Mesendoderm (in vitro differentiated cells): Measurements from ENCODE around the gene SGTA. TPM values are rescaled to one million over a fixed set of nuclear protein-coding genes. Genes with fewer than 3 reads are reported as not detected.

Experiments
- DNase-seq: peaks from one replicate; pipeline ENCODE4 v3.0.0; 2013
- H2AK5ac ChIP-seq: 2 replicates; pipeline ENCODE4 v1.6.1; 2013; ENCODE audit warnings: low read length, inconsistent platforms
- H2BK120ac ChIP-seq: 2 replicates; pipeline ENCODE4 v1.6.1; 2013; ENCODE audit warnings: low read depth, mild to moderate bottlenecking, low read length, moderate library complexity, mixed read lengths
- H2BK15ac ChIP-seq: replicated peaks from 2 replicates; pipeline ENCODE4 v1.6.1; 2013; ENCODE audit warnings: low read depth, mild to moderate bottlenecking, moderate library complexity
- H2BK5ac ChIP-seq: 2 replicates; pipeline ENCODE4 v1.6.1; 2013; ENCODE audit warnings: low read length, inconsistent platforms
- H3K18ac ChIP-seq: 2 replicates; pipeline ENCODE4 v1.6.1; 2013; ENCODE audit warnings: mild to moderate bottlenecking, low read length, mixed read lengths
- H3K23ac ChIP-seq: one replicate; pipeline ENCODE4 v1.6.1; 2013; ENCODE audit warnings: low read length
- H3K27ac ChIP-seq: 2 replicates; pipeline ENCODE4 v1.5.1; 2013; ENCODE audit warnings: low read depth, mild to moderate bottlenecking, inconsistent platforms, low read length, moderate library complexity
- H3K27me3 ChIP-seq: 2 replicates; pipeline ENCODE4 v1.6.1; 2013; ENCODE audit warnings: low read length, control low read depth, mild to moderate bottlenecking, inconsistent platforms; ENCODE audit not compliant: insufficient read depth, poor library complexity
- H3K36me3 ChIP-seq: 2 replicates; pipeline ENCODE4 v1.6.1; 2013; ENCODE audit warnings: low read length, inconsistent platforms; ENCODE audit not compliant: control insufficient read depth, insufficient read depth
- H3K4ac ChIP-seq: one replicate; pipeline ENCODE4 v1.6.1; 2013; ENCODE audit warnings: low read depth, mild to moderate bottlenecking, low read length, moderate library complexity
- H3K4me1 ChIP-seq: 2 replicates; pipeline ENCODE4 v1.6.1; 2013; ENCODE audit warnings: low read depth, low read length, inconsistent platforms; ENCODE audit not compliant: control insufficient read depth
- H3K4me2 ChIP-seq: 2 replicates; pipeline ENCODE4 v1.6.1; 2013; ENCODE audit warnings: low read length
- H3K4me3 ChIP-seq: 2 replicates; pipeline ENCODE4 v1.5.1; 2013; ENCODE audit warnings: mild to moderate bottlenecking, low read length
- H3K56ac ChIP-seq: one replicate; pipeline ENCODE4 v1.6.1; 2013; ENCODE audit warnings: low read length
- H3K79me1 ChIP-seq: 2 replicates; pipeline ENCODE4 v1.6.1; 2013; ENCODE audit warnings: low read length, inconsistent platforms
- H3K79me2 ChIP-seq: 2 replicates; pipeline ENCODE4 v1.6.1; 2013; ENCODE audit warnings: mild to moderate bottlenecking, low read length; ENCODE audit not compliant: control insufficient read depth, insufficient read depth
- H3K9ac ChIP-seq: 2 replicates; pipeline ENCODE4 v1.6.1; 2013; ENCODE audit warnings: low read length, inconsistent platforms
- H4K5ac ChIP-seq: one replicate; pipeline ENCODE4 v1.6.1; 2013; ENCODE audit warnings: low read length
- H4K8ac ChIP-seq: one replicate; pipeline ENCODE4 v1.6.1; 2013; ENCODE audit warnings: low read depth, mild to moderate bottlenecking, control low read depth, low read length, moderate library complexity
- WGBS: extraction: QIAGEN DNeasy Blood & Tissue Kit; methylation state at CpG from one replicate; pipeline ENCODE4 v1.1.7; 2013; ENCODE audit warnings: low lambda C conversion rate, missing lambda C conversion rate; ENCODE audit not compliant: insufficient coverage; ENCODE audit errors: extremely low coverage; 5-methylcytosine and 5-hydroxymethylcytosine counted together
- polyA plus RNA-seq, 2 experiments: library from polyadenylated mRNA; stranded (reverse); fragments of 200-250 nt; gene quantifications; one replicate each; pipeline ENCODE4 v1.2.3, GENCODE V29; 2013

The SGTA gene
- 86.5 TPM for polyA plus RNA-seq (2013, experiment 1 of 2)
- 85.9 TPM for polyA plus RNA-seq (2013, experiment 2 of 2)

- Histone ChIP-seq H3K27ac (no peak within 1 kb of the TSS), H3K56ac (peak within 1 kb of the TSS; percentile 94)
Measured at GRCh38 chr19:2782936-2783780, at the start of gene SGTA. Gene SGTA (minus strand): TSS chr19:2783273. CDS start chr19:2769068, 14,205 bp downstream.

GRCh38 chr19:2827840-2828489 lies 44.9 kb upstream of the SGTA start:
- Histone ChIP-seq H3K4me2 (no peak overlapping the region), H2BK120ac (no peak overlapping the region), H3K23ac (no peak overlapping the region), H3K79me2 (no peaks in the 10 kb centered on the region), H3K79me1 (no peaks in the 10 kb centered on the region), H4K5ac (no peak overlapping the region), H3K18ac (no peak overlapping the region), H3K27ac (no peak overlapping the region), H3K4me3 (no peak overlapping the region), H2BK5ac (no peak overlapping the region), H3K27me3 (no peaks in the 10 kb centered on the region), H3K4ac (no peak overlapping the region), H4K8ac (no peak overlapping the region), H3K4me1 (no peaks in the 10 kb centered on the region), H3K36me3 (peaks cover 1% of the 10 kb centered on the region), H3K9ac (no peak overlapping the region), H2AK5ac (no peak overlapping the region), H2BK15ac (no peak overlapping the region), H3K56ac (no peak overlapping the region)
- whole genome bisulfite sequencing: no CpG with 5 or more reads among the region's 13 CpGs
- DNase-seq: no peak

More at GRCh38 chr19:2782936-2783780, at the start of gene SGTA:
- H3K79me2 ChIP-seq: peaks cover 72% of the 10 kb centered on the region
- no peak within 1 kb of the TSS for H2BK120ac ChIP-seq
- peak within 1 kb of the TSS; percentile 72 for H3K4ac ChIP-seq
- peaks cover 9% of the 10 kb centered on the region for H3K79me1 ChIP-seq
- peak within 1 kb of the TSS; percentile 84 for H3K9ac ChIP-seq
- H2AK5ac ChIP-seq: no peak within 1 kb of the TSS
- H3K4me3 ChIP-seq: peak within 1 kb of the TSS; percentile 86
- no CpG with 5 or more reads among the region's 68 CpGs for WGBS
- peak; percentile 100 for DNase-seq
- H3K23ac ChIP-seq: no peak within 1 kb of the TSS
- H3K4me2 ChIP-seq: peak within 1 kb of the TSS; percentile 64
- no peak within 1 kb of the TSS for H4K8ac ChIP-seq
- no peak within 1 kb of the TSS for H2BK15ac ChIP-seq
- H3K4me1 ChIP-seq: peaks cover 2% of the 10 kb centered on the region
- peak within 1 kb of the TSS; percentile 77 for H3K18ac ChIP-seq
- peak within 1 kb of the TSS; percentile 8 for H4K5ac ChIP-seq
- no peak within 1 kb of the TSS for H2BK5ac ChIP-seq
- H3K27me3 ChIP-seq: no peaks in the 10 kb centered on the region
- H3K36me3 ChIP-seq: no peaks in the 10 kb centered on the region

GRCh38 chr19:2827022-2827421 lies 43.9 kb upstream of the SGTA start:
- H4K8ac ChIP-seq: no peak overlapping the region
- no peaks in the 10 kb centered on the region for H3K79me1 ChIP-seq
- no peak overlapping the region for H2BK5ac ChIP-seq
- H3K36me3 ChIP-seq: no peaks in the 10 kb centered on the region
- no peaks in the 10 kb centered on the region for H3K27me3 ChIP-seq
- H3K4me1 ChIP-seq: no peaks in the 10 kb centered on the region
- H2BK120ac ChIP-seq: no peak overlapping the region
- H3K18ac ChIP-seq: no peak overlapping the region
- H3K23ac ChIP-seq: no peak overlapping the region
- no peak overlapping the region for H2BK15ac ChIP-seq
- H3K4ac ChIP-seq: no peak overlapping the region
- WGBS: no CpG with 5 or more reads among the region's 2 CpGs
- DNase-seq: no peak
- no peaks in the 10 kb centered on the region for H3K79me2 ChIP-seq
- H3K4me3 ChIP-seq: no peak overlapping the region
- H3K27ac ChIP-seq: no peak overlapping the region
- H4K5ac ChIP-seq: no peak overlapping the region
- no peak overlapping the region for H3K9ac ChIP-seq
- no peak overlapping the region for H2AK5ac ChIP-seq
- H3K4me2 ChIP-seq: no peak overlapping the region
- H3K56ac ChIP-seq: no peak overlapping the region

- Histone ChIP-seq H2AK5ac (no peak overlapping the region), H3K23ac (no peak overlapping the region), H3K79me1 (no peaks in the 10 kb centered on the region), H2BK5ac (no peak overlapping the region), H3K4me3 (no peak overlapping the region), H3K27ac (no peak overlapping the region), H3K18ac (no peak overlapping the region), H4K5ac (no peak overlapping the region), H3K79me2 (no peaks in the 10 kb centered on the region), H2BK120ac (no peak overlapping the region), H3K4me2 (no peak overlapping the region), H3K36me3 (no peaks in the 10 kb centered on the region), H3K4me1 (no peaks in the 10 kb centered on the region), H3K27me3 (no peaks in the 10 kb centered on the region), H3K9ac (no peak overlapping the region), H4K8ac (no peak overlapping the region), H3K4ac (no peak overlapping the region), H2BK15ac (no peak overlapping the region), H3K56ac (no peak overlapping the region)
- no CpG with 5 or more reads among the region's 8 CpGs for WGBS
- no peak for DNase-seq
Measured at GRCh38 chr19:2824129-2824528, 41.1 kb upstream of the SGTA start.

- Histone ChIP-seq H3K4me3 (no peak overlapping the region), H3K27ac (no peak overlapping the region), H4K5ac (no peak overlapping the region), H3K9ac (no peak overlapping the region), H3K4ac (no peak overlapping the region), H3K23ac (no peak overlapping the region), H4K8ac (no peak overlapping the region), H3K27me3 (no peaks in the 10 kb centered on the region), H2AK5ac (no peak overlapping the region), H3K36me3 (no peaks in the 10 kb centered on the region), H2BK120ac (no peak overlapping the region), H3K18ac (no peak overlapping the region), H2BK5ac (no peak overlapping the region), H3K79me1 (no peaks in the 10 kb centered on the region), H2BK15ac (no peak overlapping the region), H3K79me2 (no peaks in the 10 kb centered on the region), H3K4me1 (no peaks in the 10 kb centered on the region), H3K4me2 (no peak overlapping the region), H3K56ac (no peak overlapping the region)
- no peak for DNase-seq
- no CpG with 5 or more reads among the region's 9 CpGs for WGBS
Measured at GRCh38 chr19:2823646-2824045, 40.6 kb upstream of the SGTA start.
